Measurements from ENCODE around the gene TBC1D17.

DNA sequence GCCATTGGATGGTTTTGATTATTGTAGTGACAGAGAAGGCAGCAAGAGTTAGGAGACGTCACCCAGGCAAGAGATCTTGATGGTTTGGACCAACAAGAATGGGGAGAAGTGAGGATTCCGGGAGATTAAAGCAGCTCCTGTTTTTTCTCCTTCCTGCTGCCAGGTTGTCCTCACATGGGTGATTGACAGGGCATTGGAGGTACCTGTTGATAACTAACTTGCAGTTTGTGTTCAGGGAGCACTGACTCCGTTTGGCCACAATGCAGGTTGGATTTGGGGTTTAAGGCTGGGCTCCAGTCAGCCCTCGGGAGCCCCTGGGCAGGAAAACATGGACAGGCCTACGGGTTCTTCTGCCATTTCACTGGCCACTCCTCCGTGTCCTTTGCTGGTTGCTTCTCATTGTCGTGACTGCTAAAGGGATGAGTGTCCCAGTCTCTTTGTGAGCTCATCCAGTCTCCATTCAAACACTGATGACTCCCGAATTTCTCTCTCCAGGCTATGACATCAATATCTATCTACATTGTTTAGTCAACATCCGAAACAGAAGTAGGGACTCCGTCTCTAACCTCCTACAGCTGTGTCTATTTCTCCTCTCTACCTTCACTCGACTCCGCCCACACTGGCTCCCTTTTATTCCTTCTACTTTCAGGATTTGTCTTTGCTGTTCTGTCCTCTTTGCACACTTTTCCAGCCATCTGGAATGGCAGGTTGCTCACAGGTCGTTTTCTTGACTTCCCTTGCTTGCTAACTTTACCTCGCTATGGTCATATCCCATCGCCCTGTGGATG, 27.9 kb upstream of the TBC1D17 start:
- TF ChIP-seq, protein P1, sequence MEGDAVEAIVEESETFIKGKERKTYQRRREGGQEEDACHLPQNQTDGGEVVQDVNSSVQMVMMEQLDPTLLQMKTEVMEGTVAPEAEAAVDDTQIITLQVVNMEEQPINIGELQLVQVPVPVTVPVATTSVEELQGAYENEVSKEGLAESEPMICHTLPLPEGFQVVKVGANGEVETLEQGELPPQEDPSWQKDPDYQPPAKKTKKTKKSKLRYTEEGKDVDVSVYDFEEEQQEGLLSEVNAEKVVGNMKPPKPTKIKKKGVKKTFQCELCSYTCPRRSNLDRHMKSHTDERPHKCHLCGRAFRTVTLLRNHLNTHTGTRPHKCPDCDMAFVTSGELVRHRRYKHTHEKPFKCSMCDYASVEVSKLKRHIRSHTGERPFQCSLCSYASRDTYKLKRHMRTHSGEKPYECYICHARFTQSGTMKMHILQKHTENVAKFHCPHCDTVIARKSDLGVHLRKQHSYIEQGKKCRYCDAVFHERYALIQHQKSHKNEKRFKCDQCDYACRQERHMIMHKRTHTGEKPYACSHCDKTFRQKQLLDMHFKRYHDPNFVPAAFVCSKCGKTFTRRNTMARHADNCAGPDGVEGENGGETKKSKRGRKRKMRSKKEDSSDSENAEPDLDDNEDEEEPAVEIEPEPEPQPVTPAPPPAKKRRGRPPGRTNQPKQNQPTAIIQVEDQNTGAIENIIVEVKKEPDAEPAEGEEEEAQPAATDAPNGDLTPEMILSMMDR (IDR thresholded peaks at IDR 0.05): no peak
- TF ChIP-seq POLR2A (IDR thresholded peaks at IDR 0.05) (no peak), POLR2AphosphoS5 (IDR thresholded peaks at IDR 0.05) (no peak)

Data from breast epithelium (tissue), 3 donors.